Stimulated activated CD8-positive, alpha-beta memory T cell treated with anti-CD3 and anti-CD28 coated beads, Interleukin-15, amount 100 ng/mL, for 48 hours (primary cell): Measurements from ENCODE around the gene MTMR3.

Experiments
- DNase-seq, 2 donors: peaks; one replicate each; pipeline ENCODE4 v3.0.0-alpha.2; 2020; ENCODE audit warnings: low read depth in 2 of 2

MTMR3 gene

DNA sequence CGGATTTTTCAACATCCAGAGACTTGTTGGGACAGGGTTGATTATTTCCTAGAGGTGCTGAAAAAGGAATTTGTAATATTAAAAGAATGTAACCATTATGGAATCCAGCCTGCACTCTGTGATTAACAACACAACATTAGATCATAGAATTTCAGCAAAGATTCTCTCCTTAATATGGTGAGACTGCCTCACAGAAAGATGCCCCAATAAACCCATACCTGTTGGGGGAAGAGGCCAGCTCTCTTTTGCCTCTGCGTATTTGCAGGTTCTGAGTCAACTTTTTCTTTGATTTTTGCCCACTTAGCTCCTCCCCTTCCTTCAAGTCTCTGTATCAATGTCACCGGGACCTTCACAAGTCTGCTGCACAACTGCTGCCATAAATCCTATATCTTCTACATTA, 12.4 kb upstream of the MTMR3 start:
- DNase-seq = no peak

DNA sequence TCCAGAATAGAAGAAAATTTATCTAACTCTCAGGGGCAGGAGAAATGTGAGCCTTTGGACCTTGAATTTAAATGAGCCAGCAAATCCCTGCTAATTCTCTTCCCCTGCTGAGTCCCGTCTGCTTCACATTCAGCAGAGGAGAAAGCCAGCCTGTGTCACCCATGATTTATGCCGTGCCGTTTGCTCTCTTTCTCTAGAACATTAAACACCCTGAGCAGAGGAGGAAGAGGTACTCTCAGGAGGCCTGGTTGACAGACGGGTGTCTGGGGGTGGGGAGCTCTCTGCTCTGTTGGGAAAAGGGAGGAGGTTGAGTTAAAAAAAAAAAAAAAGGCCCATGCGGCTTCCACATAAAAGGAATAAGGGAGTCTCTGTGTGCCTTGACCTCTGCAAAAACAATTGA, 11.3 kb upstream of the MTMR3 start:
- DNase-seq = no peak

DNA sequence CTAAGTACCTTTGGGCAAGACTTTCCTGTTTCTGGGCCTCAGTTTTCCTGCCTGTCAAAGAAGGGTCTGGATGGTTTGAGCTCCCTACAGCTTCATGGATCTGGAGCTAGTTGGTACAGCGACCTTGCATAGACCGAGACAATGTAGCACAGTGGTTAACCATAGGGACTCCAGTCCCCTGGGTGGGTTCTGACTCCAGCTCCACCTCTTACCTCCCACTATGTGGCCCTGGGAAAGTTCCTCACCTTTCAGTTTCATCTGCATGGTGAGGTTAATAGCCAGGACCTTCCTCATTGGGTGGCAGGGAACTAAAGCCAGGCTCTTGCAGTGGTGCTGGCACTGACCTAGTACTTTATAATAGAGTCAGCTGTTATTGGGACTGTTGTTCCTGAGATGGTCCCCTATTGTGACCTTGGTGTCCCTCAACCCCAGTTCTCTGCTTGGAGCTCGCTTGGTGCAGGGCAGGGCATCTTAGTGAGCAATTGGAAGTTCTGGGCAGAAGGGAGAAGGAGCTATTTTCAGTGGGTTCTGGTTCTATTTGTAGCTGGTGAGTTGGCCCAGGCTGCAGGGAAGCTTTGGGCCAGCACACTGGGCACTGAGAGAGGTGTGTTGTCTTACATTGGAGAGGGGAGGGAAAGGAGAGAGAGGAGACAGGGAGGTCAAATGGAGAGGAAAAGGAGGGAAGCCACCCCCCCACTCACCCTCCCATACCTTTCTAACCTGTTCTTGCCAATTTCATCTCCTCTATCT, 10.7 kb upstream of the MTMR3 start:
- DNase-seq = no peak

DNA sequence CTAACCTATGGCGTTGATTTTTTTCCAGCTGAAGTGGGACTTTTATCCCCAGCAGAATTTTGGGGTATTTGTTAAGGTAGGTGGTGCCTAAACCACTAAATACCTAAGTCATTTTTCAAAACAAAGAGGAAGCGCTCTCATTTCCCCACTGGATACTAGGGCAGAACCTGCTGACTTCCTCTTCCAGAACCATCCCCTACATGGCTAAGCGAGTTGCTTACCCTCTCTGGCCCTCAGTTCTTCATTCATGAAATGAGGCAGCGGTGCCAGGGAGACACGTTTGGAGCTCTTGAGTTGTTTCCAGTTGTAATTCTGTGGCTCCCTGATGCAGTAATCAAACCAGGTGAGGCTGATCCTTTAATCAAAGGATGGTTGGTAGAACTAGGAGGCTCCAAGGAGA, 10.0 kb upstream of the MTMR3 start:
- DNase-seq = no peak

DNA sequence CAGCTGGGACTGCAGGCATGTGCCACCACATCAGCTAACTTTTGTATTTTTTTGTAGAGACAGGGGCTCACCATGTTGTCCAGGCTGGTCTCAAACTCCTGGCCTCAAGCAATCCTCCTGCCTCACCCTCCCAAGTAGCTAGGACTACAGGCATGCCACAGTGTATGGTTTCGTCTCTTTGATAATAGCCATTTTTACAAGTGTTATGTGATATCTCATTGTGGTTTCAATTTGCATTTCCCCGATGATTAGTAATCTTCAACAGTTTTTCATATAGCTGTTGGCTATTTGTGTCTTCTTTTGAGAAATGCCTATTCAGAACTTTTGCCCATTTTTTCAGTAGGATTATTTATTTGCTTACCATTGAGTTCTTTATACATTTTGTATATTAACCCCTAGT, 9.0 kb upstream of the MTMR3 start:
- no peak for DNase-seq

DNA sequence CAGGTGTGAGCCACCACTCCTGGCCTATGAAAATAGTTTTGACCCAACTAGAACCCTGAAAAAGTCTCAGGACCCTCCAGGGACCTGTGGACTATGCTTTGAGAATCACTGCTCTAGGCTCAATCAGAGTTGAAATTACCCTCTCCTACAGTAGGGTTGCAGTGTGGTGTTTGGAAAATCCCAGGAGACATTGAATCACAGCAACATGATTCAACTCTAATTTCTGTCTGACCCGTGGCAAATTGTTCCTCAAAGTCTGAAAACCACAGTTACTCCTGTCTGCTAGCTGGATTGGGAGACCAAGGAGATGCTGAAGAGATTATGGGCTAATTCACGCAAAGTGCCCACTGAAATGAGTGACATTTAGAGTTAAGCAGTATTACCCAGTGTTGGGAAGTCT, 5.4 kb upstream of the MTMR3 start:
- DNase-seq = no peak

DNA sequence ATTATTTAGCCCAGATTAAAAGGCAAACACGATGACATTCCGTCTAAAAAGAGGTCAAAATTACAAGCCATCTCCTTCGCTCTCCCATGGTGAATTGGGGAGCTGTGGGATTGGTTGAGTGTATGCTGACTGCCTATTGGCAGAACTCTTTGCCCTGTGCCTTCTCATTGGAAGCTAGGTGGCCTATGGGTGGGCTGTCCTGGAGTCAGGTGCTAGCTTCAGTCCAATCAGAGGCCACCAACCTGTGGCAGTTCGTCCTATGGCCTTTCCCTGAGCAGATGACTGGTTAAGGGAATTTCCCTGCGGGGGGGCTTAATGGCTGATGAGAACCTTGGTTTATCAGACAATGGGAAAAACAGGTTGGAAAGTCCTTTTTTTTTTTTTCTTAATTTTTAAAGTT, 3.2 kb upstream of the MTMR3 start:
- no peak for DNase-seq

DNA sequence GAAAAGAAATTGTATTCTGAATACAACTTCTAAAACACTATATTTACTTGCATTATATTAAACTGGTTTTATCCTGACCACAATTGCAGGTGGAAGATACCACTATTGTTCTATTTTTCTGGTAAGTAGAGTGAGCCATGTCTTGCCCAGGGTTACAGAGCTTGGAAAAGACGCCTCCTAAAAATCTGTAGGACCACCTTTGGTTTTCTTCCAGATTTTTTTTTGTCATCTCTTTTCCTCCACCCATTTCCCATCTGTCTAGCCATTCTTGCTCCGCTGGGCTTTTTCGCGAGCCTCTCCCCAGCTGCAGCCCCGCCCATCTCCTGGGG, 294 bp upstream of the MTMR3 start:
- DNase-seq = no peak

DNA sequence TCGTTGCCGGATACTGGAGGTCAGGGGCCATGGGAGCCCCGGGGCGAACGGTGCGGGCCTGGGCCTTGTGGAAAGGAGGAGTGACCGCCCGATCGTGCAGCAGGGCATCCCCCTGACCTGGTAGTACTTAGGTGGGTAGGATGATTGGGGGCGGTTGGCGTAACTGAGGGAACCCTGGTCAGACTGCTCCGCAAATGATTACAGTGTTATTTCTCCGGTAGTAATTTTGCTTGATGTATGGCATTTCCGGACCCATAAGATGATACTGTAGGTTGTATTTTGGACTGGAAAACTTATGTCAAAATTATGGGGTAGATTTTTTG, 762 bp downstream of the MTMR3 start:
- DNase-seq = no peak

DNA sequence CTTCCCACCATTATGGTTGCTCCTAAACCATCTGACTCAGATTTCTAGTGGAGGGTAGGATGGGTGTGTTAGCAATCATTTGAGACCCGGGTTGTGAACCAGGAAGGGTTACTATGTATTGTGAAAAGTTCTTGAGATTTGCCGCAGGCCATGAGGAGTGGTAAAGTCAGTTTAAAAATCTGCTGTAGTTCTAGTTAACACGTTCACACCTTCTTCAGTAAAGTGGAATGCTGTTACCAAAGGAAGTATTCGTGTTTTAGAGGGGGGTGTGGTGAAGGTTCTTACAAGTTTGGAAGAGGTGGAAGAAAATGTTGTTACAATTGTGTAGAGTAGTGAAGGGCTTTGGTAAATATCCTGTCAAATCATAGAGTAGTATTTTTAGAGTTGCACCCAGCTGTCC, 2.6 kb downstream of the MTMR3 start:
- no peak for DNase-seq

DNA sequence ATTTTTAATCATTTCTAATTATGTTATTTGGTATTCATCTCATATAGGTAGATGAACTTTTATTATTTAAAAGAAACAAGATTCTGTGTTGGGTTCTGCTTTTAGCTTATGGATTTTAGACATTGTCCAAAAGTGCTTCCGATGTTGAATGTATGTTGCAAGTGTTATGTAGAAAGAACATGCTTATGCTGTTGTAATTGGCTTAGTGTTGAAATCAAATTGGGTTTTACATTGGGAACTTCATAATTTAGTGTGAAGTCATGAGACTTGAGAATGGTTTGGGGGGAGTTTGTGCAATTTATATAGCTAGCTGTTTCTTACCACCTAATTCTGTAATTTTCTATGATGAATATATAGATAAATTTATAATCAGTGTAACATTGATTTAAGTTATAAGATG, 3.6 kb downstream of the MTMR3 start:
- DNase-seq = no peak

DNA sequence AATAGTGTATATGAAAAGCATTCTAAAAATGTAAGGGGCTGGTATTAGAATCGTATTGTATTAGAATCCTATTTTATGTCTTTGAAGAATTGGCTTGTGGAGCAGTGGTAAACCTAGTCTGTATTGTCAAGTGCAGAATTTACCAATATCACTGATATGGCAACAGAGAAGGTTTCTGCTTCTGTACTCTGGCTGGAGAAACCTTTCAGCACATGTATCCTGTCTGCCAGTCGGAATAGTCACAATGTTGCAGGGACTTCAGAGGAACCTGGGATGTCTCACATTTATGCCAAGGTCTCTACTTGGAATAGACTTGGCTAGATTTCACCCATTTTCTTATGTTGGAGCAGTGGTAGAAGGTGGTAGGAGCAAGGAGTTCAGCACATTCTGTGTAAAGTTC, 4.4 kb downstream of the MTMR3 start:
- DNase-seq = no peak

DNA sequence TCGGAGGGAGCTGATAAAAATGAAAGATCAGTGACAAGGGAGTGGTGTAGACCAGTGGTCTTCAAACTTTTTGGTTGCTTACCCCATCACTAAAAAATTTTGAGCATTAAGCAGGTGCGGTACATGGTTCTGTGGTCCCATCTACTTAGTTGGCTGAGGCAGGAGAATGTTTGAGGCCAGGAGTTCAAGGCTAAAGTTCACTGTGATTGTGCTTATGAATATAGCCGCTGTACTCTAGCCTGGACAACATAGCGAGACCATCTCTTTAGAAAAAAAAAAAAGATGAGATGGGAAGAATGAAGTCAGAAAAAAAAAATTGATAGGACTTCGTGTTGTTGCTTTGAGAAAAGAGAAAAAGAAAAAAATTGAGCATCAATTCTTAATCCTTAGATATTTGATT, 7.8 kb downstream of the MTMR3 start:
- DNase-seq = no peak

DNA sequence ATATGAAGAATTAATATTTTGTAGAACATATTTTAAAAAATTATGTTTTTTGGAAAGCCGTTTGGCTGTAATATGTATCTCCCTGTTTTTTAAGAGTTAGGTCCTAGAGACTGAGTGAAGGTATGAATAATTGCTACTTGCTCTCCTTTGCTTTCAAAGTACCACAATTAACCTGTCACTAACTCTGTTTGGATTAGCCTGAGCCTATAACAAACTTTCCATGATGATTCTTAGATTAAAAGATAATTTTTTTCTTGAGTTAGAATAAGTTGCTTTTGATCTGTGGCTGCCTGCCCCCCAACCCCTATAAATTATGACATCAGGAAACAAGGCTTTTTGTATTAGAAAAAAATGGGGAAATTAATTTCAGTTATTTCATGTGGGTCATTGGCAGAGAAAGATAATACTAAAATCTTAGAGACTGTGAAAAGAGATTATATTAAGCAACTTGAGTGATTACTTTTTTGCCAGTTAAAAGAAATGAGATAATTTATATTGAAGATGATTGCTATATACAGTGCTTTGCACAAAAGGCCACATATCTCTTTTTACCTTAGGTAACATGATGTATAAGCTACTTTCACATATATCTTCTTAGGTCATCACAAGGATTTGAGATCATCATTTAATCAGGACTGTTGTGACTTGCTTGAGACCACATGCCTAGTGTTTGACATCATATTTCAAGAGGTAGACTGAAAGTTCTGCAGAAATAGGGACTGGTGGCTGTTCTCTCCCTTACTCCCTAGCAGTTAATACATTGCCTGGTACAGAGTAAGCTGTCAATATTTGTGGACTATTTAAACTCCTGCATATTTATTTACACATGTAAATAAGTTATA, 9.6 kb downstream of the MTMR3 start:
- DNase-seq = no peak

DNA sequence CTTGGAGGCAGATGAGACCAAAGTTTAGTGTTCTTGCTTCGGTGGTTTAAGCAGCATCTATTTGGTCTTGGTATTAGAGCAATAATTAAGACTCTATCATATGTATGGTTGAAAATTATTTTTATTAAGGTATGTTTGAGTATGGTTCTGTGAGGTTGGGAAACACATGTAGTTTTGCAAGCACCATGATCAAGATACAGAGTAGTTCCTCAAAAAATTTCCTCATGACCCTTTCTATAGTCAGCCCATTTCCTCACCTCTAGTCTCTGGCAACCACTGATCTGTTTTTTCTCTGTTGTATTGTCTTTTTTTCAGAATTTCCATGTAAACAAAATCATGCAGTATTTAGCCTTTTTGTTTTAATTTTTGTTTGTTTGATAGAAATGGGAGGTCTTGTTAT, 18.4 kb downstream of the MTMR3 start:
- no peak for DNase-seq

DNA sequence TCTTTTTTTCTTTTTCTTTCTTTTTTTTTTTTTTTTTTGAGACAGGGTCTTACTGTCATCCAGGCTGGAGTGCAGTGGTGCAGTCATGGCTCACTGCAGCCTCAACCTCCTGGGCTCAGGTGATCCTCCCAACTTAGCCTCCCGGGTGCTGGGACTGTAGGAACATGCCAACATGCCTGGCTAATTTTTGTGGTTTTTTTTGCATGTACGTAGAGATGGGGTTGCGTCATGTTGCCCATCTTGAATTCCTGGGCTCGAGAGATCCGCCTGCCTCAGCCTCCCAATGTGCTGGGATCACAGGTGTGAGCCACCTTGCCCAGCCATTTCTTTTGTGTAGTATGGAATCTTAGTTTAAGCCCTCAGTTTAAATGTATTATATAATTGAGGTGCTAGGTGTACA, 20.4 kb downstream of the MTMR3 start:
- no peak for DNase-seq

DNA sequence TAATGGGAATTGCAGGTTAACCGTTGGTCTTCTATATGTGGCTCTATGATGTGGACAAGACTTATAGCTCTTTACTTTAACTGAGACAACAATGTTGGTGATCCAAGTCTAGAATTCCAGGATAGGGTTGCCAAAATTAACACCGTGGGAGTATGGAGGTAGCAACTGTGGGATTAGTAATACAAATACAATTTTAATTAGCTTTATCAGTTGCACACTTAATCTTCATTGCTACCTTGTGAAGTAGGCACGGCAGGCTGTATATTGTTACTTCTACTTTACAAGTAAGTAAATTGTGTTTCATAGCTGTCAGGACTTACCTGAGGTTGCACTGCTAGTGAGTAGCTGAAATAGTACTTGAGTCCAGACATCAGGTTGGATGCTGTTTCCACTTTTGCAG, 21.0 kb downstream of the MTMR3 start:
- no peak for DNase-seq

DNA sequence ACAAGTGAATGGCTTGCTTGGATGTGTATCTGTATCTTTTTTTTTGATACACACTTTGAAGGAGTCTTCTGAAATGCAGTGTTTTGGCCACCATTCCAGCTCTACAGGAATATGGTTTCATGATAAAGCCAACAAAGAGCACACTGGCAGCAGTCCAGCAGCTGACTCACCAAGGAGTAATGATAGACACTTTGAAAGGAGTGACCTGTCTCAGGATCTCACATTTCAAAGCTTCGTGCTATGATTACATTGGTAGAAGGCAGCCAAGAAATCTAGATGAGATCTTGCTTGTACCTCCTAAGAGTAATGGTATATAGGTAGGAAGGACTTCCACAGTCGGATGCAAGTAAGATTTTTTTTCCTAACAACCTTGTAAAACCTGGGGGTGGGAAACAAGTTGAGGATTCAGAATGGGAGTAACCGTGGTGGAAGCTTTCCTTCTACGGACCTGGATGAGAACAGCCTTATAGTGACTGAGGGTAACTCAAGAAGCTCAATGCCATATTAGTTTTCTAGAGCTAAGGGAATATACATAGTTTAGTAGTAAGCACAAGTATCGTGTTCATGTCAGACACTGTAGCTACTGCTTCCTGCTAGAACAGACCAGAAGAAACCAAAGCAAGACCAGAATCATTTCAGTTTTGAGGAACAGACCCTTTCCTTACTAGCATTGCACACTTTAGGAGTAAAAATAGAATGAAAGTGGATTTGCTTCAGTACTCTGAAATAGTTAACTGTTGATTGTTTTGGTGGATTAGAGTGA, 25.0 kb downstream of the MTMR3 start:
- no peak for DNase-seq

DNA sequence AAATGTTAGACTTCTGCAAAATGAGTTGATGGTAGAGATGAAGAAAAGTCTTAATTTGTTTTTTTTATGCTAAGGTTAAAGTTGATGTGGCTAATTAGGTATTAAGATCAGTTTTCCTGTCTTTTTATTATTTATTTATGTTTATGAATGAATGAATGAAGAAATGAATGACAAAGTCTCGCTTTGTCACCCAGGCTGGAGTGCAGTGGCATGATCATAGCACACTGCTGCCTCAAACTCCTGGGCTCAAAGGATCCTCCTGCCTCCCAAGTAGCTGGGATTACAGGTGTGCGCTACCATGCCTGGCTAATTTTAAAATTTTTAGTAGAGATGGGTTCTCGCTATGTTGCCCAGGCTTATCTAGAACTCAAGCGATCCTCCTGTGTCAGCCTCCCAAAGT, 29.2 kb downstream of the MTMR3 start:
- DNase-seq = no peak

DNA sequence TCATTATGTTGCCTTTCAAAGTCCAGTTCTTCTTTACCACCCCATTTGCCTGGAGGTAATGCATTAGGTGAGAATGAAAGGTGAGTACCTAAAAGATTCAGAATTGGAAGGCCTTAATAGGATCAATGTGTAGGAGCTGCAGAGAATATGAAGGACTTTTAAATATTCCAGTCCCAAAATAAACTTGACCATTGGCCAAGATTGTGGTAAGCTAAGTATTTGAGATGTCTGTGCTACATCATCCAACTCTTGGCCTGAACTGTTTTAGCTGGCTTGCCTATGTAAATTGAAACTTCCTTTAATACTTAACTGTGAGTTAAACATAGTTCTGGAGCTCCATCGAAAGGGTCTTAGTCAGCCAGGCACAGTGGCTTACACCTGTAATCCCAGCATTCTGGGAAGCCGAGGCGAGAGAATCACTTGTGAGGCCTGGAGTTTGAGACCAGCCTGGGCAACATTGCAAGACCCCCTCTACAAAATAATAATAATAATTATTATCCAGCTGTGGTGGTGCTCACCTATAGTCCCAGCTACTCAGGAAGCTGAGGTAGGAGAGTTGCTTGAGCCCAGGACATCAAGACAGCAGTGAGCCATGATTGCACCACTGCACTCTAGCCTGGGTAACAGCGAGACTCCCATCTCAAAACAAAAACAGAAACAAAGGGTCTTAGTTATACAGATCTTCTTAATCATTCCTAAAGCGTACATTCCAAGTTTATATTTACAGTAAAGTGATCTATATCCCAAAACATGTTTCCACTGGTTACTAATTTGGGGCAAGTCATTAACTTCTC, 29.8 kb downstream of the MTMR3 start:
- no peak for DNase-seq

DNA sequence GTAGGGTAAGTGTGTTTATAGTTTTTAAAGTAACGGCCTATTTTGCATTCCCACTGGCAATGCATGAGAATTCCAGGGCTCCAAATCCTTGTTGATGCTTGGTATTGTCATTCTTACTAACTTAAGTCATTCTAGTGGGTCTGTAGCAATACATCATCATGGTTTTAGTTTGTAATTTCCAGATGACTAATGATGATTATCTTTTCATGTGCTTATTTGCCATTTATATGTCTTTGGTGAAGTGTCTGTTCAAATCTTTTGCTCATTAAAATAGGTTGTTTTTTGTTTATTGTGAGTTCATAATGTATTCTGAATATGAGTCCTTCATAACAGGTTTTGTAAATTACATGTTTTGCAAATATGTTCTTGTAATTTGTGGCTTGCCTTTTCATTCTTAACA, 31.2 kb downstream of the MTMR3 start:
- no peak for DNase-seq

DNA sequence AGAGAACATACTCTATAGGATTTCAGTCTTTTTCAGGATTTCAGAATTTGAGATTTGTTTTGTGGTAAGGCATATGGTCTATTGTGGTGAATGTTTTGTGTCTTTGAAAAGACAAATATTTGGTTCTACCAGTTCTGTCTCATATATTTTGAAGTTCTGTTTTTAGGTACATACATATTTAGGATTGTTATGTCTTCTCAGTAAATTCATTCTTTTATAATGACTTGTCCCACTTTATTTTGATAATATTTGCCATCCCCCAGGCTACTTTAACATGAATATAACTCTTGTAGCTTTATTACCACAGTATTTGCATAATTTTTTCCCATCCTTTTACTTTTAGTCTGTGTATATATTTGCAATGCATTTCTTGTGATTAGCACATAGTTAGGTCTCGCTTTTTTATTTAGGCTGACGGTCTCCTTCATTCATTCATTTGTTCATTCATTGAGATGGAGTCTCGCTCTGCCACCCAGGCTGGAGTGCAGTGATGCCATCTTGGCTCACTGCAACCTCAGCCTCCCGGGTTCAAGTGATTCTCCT, 32.1 kb downstream of the MTMR3 start:
- no peak for DNase-seq
